OCI-LY7 (cell line): Measurements from ENCODE around the gene PPP1R11. TPM values are rescaled to one million over a fixed set of nuclear protein-coding genes. Genes with fewer than 3 reads are reported as not detected.
A peak's percentile ranks its signal among the peaks of the same experiment; 100 is the strongest.

Source experiments
- BruUV-seq: library from RNA; stranded (reverse); fragments of 400-500 nt; replicated peaks from 2 replicates; lab custom pipeline; 2021; lab: Mats Ljungman, UMichigan
- CTCF ChIA-PET: fragments of 300-600 bp; sonication (Branson Sonifier 250); formaldehyde crosslinking; loops from one replicate; lab custom pipeline; 2022; ENCODE audit warnings: antibody characterized with exemption; ENCODE audit not compliant: unreplicated experiment; lab: Charles Lee
- POLR2A ChIA-PET: fragments of 300-600 bp; sonication (Branson Sonifier 250); formaldehyde crosslinking; loops from one replicate; lab custom pipeline; 2022; ENCODE audit warnings: antibody characterized with exemption; lab: Charles Lee
- DNase-seq: peaks from one replicate; pipeline ENCODE4 v3.0.0-alpha.2; 2015; ENCODE audit warnings: low spot score
- H2AFZ ChIP-seq: fragments of 200-600 bp; sonication (generic), shearing (Covaris generic); 2 replicates; pipeline ENCODE4 v1.6.1; 2014; ENCODE audit warnings: mild to moderate bottlenecking, antibody characterized with exemption, low read length, moderate library complexity
- H3K27ac ChIP-seq: fragments of 200-600 bp; sonication (generic); 2 replicates; pipeline ENCODE4 v1.5.1; 2014; ENCODE audit warnings: mixed run types, low read depth, mild to moderate bottlenecking, moderate library complexity, low read length, inconsistent platforms; ENCODE audit not compliant: poor library complexity, severe bottlenecking
- H3K36me3 ChIP-seq: fragments of 200-600 bp; sonication (generic); 2 replicates; pipeline ENCODE4 v1.6.1; 2014; ENCODE audit warnings: mild to moderate bottlenecking, antibody characterized with exemption, low read length, moderate library complexity, mixed read lengths; ENCODE audit not compliant: insufficient read depth
- H3K4me1 ChIP-seq: fragments of 200-600 bp; sonication (generic); 2 replicates; pipeline ENCODE4 v1.5.1; 2014; ENCODE audit warnings: mild to moderate bottlenecking, low read length; ENCODE audit not compliant: insufficient read depth, poor library complexity, severe bottlenecking
- H3K4me2 ChIP-seq: fragments of 200-600 bp; sonication (generic); 2 replicates; pipeline ENCODE4 v1.6.1; 2014; ENCODE audit warnings: mild to moderate bottlenecking, low read length
- H3K4me3 ChIP-seq: fragments of 200-600 bp; sonication (generic); 2 replicates; pipeline ENCODE4 v1.5.1; 2014; ENCODE audit warnings: mild to moderate bottlenecking, low read depth, low read length; ENCODE audit not compliant: poor library complexity, severe bottlenecking
- H3K79me2 ChIP-seq: fragments of 200-600 bp; sonication (generic); 2 replicates; pipeline ENCODE4 v1.6.1; 2016; ENCODE audit warnings: low read depth, mild to moderate bottlenecking, low read length, moderate library complexity, mixed read lengths; ENCODE audit not compliant: insufficient read depth
- H3K9me2 ChIP-seq: fragments of 200-600 bp; sonication (generic); 2 replicates; pipeline ENCODE4 v1.6.1; 2016; ENCODE audit warnings: mild to moderate bottlenecking, low read length, mixed read lengths; ENCODE audit not compliant: insufficient read depth
- H3K9me3 ChIP-seq: fragments of 200-600 bp; sonication (generic); 2 replicates; pipeline ENCODE4 v1.6.1; 2014; ENCODE audit warnings: mild to moderate bottlenecking, mixed run types, low read length, mixed read lengths
- H4K20me1 ChIP-seq: fragments of 200-600 bp; sonication (generic); 2 replicates; pipeline ENCODE4 v1.6.1; 2014; ENCODE audit warnings: mild to moderate bottlenecking, antibody characterized with exemption, low read length, moderate library complexity, mixed read lengths; ENCODE audit not compliant: insufficient read depth
- CTCF ChIP-seq: fragments of 200-600 bp; sonication (generic); conservative IDR thresholded peaks from 2 replicates; pipeline ENCODE4 v1.5.1; 2014; ENCODE audit warnings: mild to moderate bottlenecking, antibody characterized with exemption, low read length, moderate library complexity, mixed read lengths
- EZH2phosphoT487 ChIP-seq: fragments of 200-600 bp; sonication (generic); IDR thresholded peaks from 2 replicates; pipeline ENCODE4 v1.6.1; 2018; ENCODE audit warnings: low read depth, borderline replicate concordance, mild to moderate bottlenecking, mixed run types, antibody characterized with exemption, low read length, moderate library complexity, mixed read lengths
- intact Hi-C: fragments of 100-400 bp; cut with micrococcal nuclease; formaldehyde crosslinking; loops from one replicate; pipeline ENCODE4 v1.10.0; 2022; ENCODE audit not compliant: unreplicated experiment
- total RNA-seq, 2 experiments: library from RNA; depleted of rRNA in 1 of 2; stranded (reverse); fragments of >200 nt in 1 of 2; shearing (Covaris generic) in 1 of 2; gene quantifications; 2 replicates each; pipeline ENCODE4 v1.2.3, GENCODE V29; 2014 to 2022

Gene PPP1R11
- total RNA-seq, 2 experiments from 2014 or later: 30.6 to 36.5 TPM

GRCh38 chr6:30055513-30055912 is 11.5 kb upstream of the PPP1R11 start:
- H2AFZ ChIP-seq: no peak overlapping the region
- H3K9me3 ChIP-seq: no peaks in the 10 kb centered on the region
- ChIA-PET POLR2A (no interaction called here), CTCF (no interaction called here)
- TF ChIP-seq EZH2phosphoT487: no peak
- TF ChIP-seq CTCF: no peak
- H3K27ac ChIP-seq: no peak overlapping the region
- H3K9me2 ChIP-seq: no peaks in the 10 kb centered on the region
- H3K4me1 ChIP-seq: peaks cover 11% of the 10 kb centered on the region
- no peaks in the 10 kb centered on the region for H4K20me1 ChIP-seq
- H3K4me2 ChIP-seq: no peak overlapping the region
- no peak overlapping the region for H3K4me3 ChIP-seq
- peaks cover 15% of the 10 kb centered on the region; the same call in 1 of the 2 replicates for H3K36me3 ChIP-seq
- BruUV-seq: no TSS peak
- no peak for DNase-seq
- intact Hi-C loops: no loop called here
- peaks cover 12% of the 10 kb centered on the region for H3K79me2 ChIP-seq

GRCh38 chr6:30060606-30061091 is 6.3 kb upstream of the PPP1R11 start:
- ChIA-PET CTCF (interaction anchor here (0.6 kb wide), 1 partner anchor 143 kb away, joined by 3 read pairs; no protein-coding TSS in a partner anchor), POLR2A (interaction anchor here (0.7 to 2.2 kb wide), 7 partner anchors 8 to 152 kb away, joined by 3 to 9 read pairs (median 5); partner anchors contain the start of gene TRIM26)
- Histone ChIP-seq H3K79me2 (peaks cover 55% of the 10 kb centered on the region), H3K4me3 (peak overlapping the region; percentile 81), H3K36me3 (peaks cover 27% of the 10 kb centered on the region), H4K20me1 (no peaks in the 10 kb centered on the region), H3K9me3 (no peaks in the 10 kb centered on the region), H3K27ac (peak overlapping the region; percentile 35), H3K9me2 (no peaks in the 10 kb centered on the region), H3K4me1 (peaks cover 31% of the 10 kb centered on the region), H3K4me2 (peak overlapping the region; percentile 92), H2AFZ (peak overlapping the region; percentile 96)
- peak; percentile 24 for DNase-seq
- TF ChIP-seq EZH2phosphoT487 (no peak), CTCF (no peak)
- intact Hi-C loops: loop anchor here (10.0 kb wide), 2 partner anchors 284 to 1916 kb away; partner anchors contain the start of genes RPP21 and ZKSCAN8
- BruUV-seq: TSS peak; percentile 82
